Heart right ventricle (tissue), 16 donors: ENCODE data around the gene ADGB. TPM values are rescaled to one million over a fixed set of nuclear protein-coding genes. Genes with fewer than 3 reads are reported as not detected.

ENCODE experiments used
- ATAC-seq, 8 donors: fragments of 200-7000 bp; cut with Tn5 transposase; one replicate each; pipeline ENCODE4 v1.9.1; 2020; ENCODE audit warnings: mild to moderate bottlenecking in 8 of 8, moderate library complexity in 8 of 8, moderate number of reproducible peaks in 1 of 8
- DNase-seq, 2 donors: peaks; one replicate each; pipeline ENCODE4 v3.0.0-alpha.2; 2020
- H3K27ac ChIP-seq, 10 donors: fragments of 200-600 bp; sonication (generic) in 2 of 10; one replicate each; pipeline versions ENCODE4 v1.5.0 to v1.8.0; 2020 to 2022; ENCODE audit warnings: mild to moderate bottlenecking in 3 of 10
- H3K27me3 ChIP-seq, 7 donors: fragments of 200-600 bp; one replicate each; pipeline ENCODE4 v1.8.0; 2021 to 2022; ENCODE audit warnings: mild to moderate bottlenecking in 2 of 7
- H3K36me3 ChIP-seq, 9 donors: fragments of 200-600 bp; sonication (generic) in 1 of 9; one replicate each; pipeline versions ENCODE4 v1.5.0 to v1.8.0; 2020 to 2022; ENCODE audit warnings: mild to moderate bottlenecking in 2 of 9
- H3K4me1 ChIP-seq, 9 donors: fragments of 200-600 bp; sonication (generic) in 1 of 9; one replicate each; pipeline versions ENCODE4 v1.5.0 to v1.8.0; 2020 to 2022; ENCODE audit warnings: mild to moderate bottlenecking in 4 of 9
- H3K4me3 ChIP-seq, 10 donors: fragments of 200-600 bp; sonication (generic) in 2 of 10; one replicate each; pipeline versions ENCODE4 v1.5.0 to v1.8.0; 2020 to 2022; ENCODE audit warnings: mild to moderate bottlenecking in 7 of 10, moderate library complexity in 2 of 10
- H3K9me3 ChIP-seq, 11 donors: fragments of 200-600 bp in 10 of 11; sonication (generic) in 2 of 11; one replicate each; pipeline versions ENCODE4 v1.5.0 to v1.8.0; 2013 to 2022; ENCODE audit warnings: mild to moderate bottlenecking in 2 of 11, control low read depth in 1 of 11, moderate library complexity in 1 of 11
- CTCF ChIP-seq, 9 donors: fragments of 200-600 bp; sonication (generic) in 2 of 9; IDR thresholded peaks; one replicate each; pipeline versions ENCODE4 v1.5.0 to v1.8.0; 2021 to 2022; ENCODE audit warnings: antibody characterized with exemption in 9 of 9, mild to moderate bottlenecking in 5 of 9, moderate library complexity in 1 of 9
- WGBS, 2 donors: extraction: QIAGEN DNeasy Blood & Tissue Kit; methylation state at CpG; one replicate each; pipeline ENCODE4 v1.1.7; 2013; ENCODE audit warnings: inconsistent platforms in 1 of 2; 5-methylcytosine and 5-hydroxymethylcytosine counted together
- intact Hi-C, 10 donors: fragments of 100-400 bp; cut with DNase I; formaldehyde crosslinking; loops; one replicate each; pipeline versions ENCODE4 v1.11.1 to v1.14.2; 2022
- polyA plus RNA-seq, 2 donors: library from polyadenylated mRNA; stranded (reverse); fragments of 200-250 nt; gene quantifications; one replicate each; pipeline ENCODE4 v1.2.3, GENCODE V29; 2013
- total RNA-seq, 10 donors: library from RNA; stranded (reverse); fragmentation: NEBNext Ultra II Directional in 3 of 10; extraction: Animal tissue kit (Norgen Biotek cat#: 25700) in 3 of 10; gene quantifications; one replicate each; pipeline versions ENCODE4 v1.2.1 to v1.2.4, GENCODE V29; 2021 to 2023
- donor health status: Arrhythmogenic right ventricular cardiomyopathy.
- donor health status: ischemic (EF 13 %, LVEDD 7.1; RV severe dilation, severe dysfunction).
- donor health status: healthy with polysubstance abuse.
- donor health status: DM: no; HTN: yes; CAD: no.
- donor health status: DM: no; HTN: no; CAD: no.
- donor health status: ischemic (EF 25% LVEDD 6.9; RV normal size, moderate dysfunction).
- donor health status: ischemic (EF 25% LVEDD 5.7; RV mildly dilated, moderate dysfunction).
- donor health status: healthy.
- donor health status: DM: yes; HTN: yes; CAD: no.
- donor health status: Ischemic cardiomyopathy.
- donor health status: ischemic (EF 35%, LVEDD 5.7; RV mildly dilated, moderate dysfunction).
- donor health status: nonischemic (EF 11% LVEDD 7.7; RV severe dilation, severe dysfunction).
- donor health status: DM: yes; HTN: yes; CAD: no.
- donor health status: PGD.
- donor health status: ischemic (EF 29% LVEDD 5.4; RV normal size, mild dysfunction).
- donor health status: nonischemic (EF 23%, LVEDD 6.1; RV moderate dilation, normal function).

ADGB gene
- total and polyA plus RNA-seq, 12 donors, result 3.7 TPM; not detected in 11

DNA sequence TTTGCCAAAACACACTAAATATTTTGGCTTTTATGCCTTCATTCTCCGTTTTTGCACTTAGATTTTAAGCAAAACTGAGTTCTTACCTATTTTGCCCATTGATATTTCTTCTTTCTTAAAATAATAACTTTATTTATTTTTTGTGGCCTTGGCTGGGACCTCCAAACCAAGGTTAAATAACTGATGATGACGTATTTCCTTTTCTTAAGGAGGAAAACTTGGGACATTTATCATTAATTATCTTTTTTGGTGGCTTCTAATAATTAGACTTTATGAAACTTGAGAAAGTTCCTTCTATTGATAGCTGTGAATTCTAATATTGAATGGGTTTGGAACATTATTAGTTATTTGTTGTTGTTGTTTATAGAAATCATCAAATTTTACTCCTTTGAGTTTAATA, 154.5 kb downstream of the ADGB start:
- ATAC-seq, result no peak
- TF ChIP-seq CTCF (IDR thresholded peaks at IDR 0.05), result no peak

DNA sequence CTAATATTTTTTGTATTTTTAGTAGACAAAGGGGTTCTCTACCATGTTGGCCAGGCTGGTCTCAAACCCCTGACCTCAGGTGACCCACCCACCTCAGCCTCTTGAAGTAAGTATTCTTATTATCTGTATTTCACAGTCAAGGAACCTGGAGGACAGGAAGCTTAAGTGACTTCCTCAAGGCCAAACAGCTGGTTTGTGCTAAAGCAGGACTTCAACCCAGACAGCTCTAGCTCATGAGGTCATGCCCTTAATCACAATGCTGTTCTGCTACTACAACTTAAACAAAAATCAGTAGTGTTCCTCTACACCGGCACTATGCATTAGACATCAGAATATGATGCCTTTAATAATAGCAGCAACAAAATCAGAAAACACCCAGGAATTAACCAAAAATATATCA, 168.9 kb downstream of the ADGB start:
- DNase-seq (no peak), ATAC-seq (peak in 1 of 8 donors; percentile 56)
- intact Hi-C loops, result no loop called here
- Histone ChIP-seq H3K27me3 (no peaks in the 10 kb centered on the region), H3K36me3 (no peaks in the 10 kb centered on the region), H3K27ac (no peak overlapping the region), H3K9me3 (no peaks in the 10 kb centered on the region), H3K4me3 (no peak overlapping the region), H3K4me1 (peaks cover 0 to 17% (median 0%) of the 10 kb centered on the region in 9 donors)
- TF ChIP-seq CTCF (IDR thresholded peaks at IDR 0.05), result no peak
- 41 to 48% methylated on average over 1 of the region's 1 CpG for WGBS, 2 donors

More for the DNA sequence above, 154.5 kb downstream of the ADGB start:
- Histone ChIP-seq H3K36me3 (no peaks in the 10 kb centered on the region), H3K4me3 (no peak overlapping the region), H3K4me1 (no peaks in the 10 kb centered on the region), H3K27ac (no peak overlapping the region), H3K27me3 (no peaks in the 10 kb centered on the region), H3K9me3 (peaks cover 0 to 8% (median 0%) of the 10 kb centered on the region in 11 donors)
- intact Hi-C loops, result no loop called here
- WGBS, 2 donors, result 72 to 76% methylated on average over 2 of the region's 2 CpGs
- DNase-seq, result no peak

GRCh38 chr6:146768722-146769121, 169.9 kb downstream of the ADGB start:
- 85 to 87% methylated on average over 2 of the region's 2 CpGs for whole genome bisulfite sequencing, 2 donors
- H3K27ac ChIP-seq, result no peak overlapping the region
- TF ChIP-seq CTCF (IDR thresholded peaks at IDR 0.05), result no peak
- no peaks in the 10 kb centered on the region for H3K27me3 ChIP-seq
- intact Hi-C loops, result no loop called here
- H3K4me3 ChIP-seq, result no peak overlapping the region
- H3K36me3 ChIP-seq, result no peaks in the 10 kb centered on the region
- peaks cover 0 to 17% (median 0%) of the 10 kb centered on the region in 9 donors for H3K4me1 ChIP-seq
- no peaks in the 10 kb centered on the region for H3K9me3 ChIP-seq
- ATAC-seq, result no peak
- no peak for DNase-seq

DNA sequence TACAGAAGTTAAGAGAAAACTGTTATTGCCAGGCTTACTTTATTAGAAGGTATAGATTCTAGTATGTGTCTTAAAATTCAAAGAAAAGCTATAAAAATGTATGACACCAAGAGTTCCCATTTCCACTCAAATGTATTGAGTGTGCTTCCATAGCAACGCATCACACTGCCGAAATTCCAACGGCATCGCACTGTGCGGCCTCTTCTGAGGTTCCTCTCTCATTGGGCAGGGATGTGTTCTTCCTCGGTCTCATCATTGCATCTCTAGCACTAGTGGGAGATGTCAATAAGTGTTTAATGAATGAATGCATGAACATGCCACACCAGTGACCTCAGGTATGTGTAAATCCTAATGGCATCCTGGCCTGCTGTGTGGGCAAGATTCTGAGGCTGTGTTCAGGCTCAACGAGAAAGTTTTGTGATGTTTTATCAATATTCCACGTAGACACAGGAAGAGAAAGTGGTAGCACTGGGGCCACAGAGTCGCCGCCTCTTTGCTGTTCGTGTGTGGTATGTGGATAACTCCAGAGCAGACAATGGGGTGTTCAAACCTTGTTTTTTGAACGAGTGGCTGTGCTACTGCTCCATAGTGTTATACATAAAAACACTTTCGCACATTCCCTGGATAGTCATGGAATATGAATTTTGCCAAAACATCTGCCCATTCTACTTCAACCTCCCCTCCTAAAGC, 171.6 kb downstream of the ADGB start:
- H3K4me1 ChIP-seq, result peaks cover 0 to 17% (median 0%) of the 10 kb centered on the region in 9 donors
- peak overlapping the region in 8 of 10 donors; percentile 36 to 72 (median 58) for H3K27ac ChIP-seq
- no peaks in the 10 kb centered on the region for H3K27me3 ChIP-seq
- no peaks in the 10 kb centered on the region for H3K9me3 ChIP-seq
- intact Hi-C loops, result no loop called here
- H3K4me3 ChIP-seq, result peak overlapping the region in 5 of 10 donors; percentile 2 to 36 (median 24)
- peak in 5 of 8 donors; percentile 20 to 72 (median 49) for ATAC-seq
- TF ChIP-seq CTCF (IDR thresholded peaks at IDR 0.05), result no peak
- DNase-seq, result peak in 1 of 2 donors; percentile 10
- 79 to 82% methylated on average over 13 of the region's 13 CpGs for WGBS, 2 donors
- H3K36me3 ChIP-seq, result no peaks in the 10 kb centered on the region
